ENCODE data around the gene GSG1L.

- TF ChIP-seq FOXM1 (IDR thresholded peaks at IDR 0.05; ENCODE audit: borderline replicate concordance, low read depth) (no peak), ZBTB7A (IDR thresholded peaks at IDR 0.05; ENCODE audit: low read depth) (no peak), EGR1 (IDR thresholded peaks at IDR 0.05) (no peak)
Observed at GRCh38 chr16:27827765-27828164, 235.7 kb downstream of the GSG1L start.
